Effector memory CD4-positive, alpha-beta T cell (primary cell): ENCODE measurements around the gene POLD1.

Source experiments
- DNase-seq, 3 donors: peaks; one replicate each; pipeline ENCODE4 v3.0.0-alpha.2; 2020
- H3K27ac ChIP-seq: 2 replicates; pipeline ENCODE4 v1.7.0; 2013; ENCODE audit warnings: mild to moderate bottlenecking, low read length, moderate library complexity; ENCODE audit not compliant: insufficient read depth, poor library complexity, severe bottlenecking
- H3K27me3 ChIP-seq: replicated peaks from 2 replicates; pipeline ENCODE4 v1.7.0; 2013; ENCODE audit warnings: mild to moderate bottlenecking, low read length; ENCODE audit not compliant: insufficient read depth, control insufficient read depth, poor library complexity, severe bottlenecking
- H3K36me3 ChIP-seq: 2 replicates; pipeline ENCODE4 v1.7.0; 2013; ENCODE audit warnings: mild to moderate bottlenecking, low read length, moderate library complexity; ENCODE audit not compliant: control insufficient read depth, insufficient read depth
- H3K4me1 ChIP-seq: 2 replicates; pipeline ENCODE4 v1.7.0; 2013; ENCODE audit warnings: low read length, mild to moderate bottlenecking; ENCODE audit not compliant: control insufficient read depth, insufficient read depth, poor library complexity, severe bottlenecking
- H3K4me3 ChIP-seq: 2 replicates; pipeline ENCODE4 v1.7.0; 2013; ENCODE audit warnings: low read length, low read depth, mild to moderate bottlenecking; ENCODE audit not compliant: insufficient read depth, poor library complexity, severe bottlenecking
- H3K9me3 ChIP-seq: 2 replicates; pipeline ENCODE4 v1.7.0; 2013; ENCODE audit warnings: mild to moderate bottlenecking, low read length, moderate library complexity; ENCODE audit not compliant: control insufficient read depth

Gene POLD1

GRCh38 chr19:50417111-50418081, 33.2 kb downstream of the POLD1 start:
- Histone ChIP-seq H3K4me1 (no peaks in the 10 kb centered on the region), H3K9me3 (no peaks in the 10 kb centered on the region), H3K27ac (no peak overlapping the region), H3K27me3 (peaks cover 8% of the 10 kb centered on the region), H3K36me3 (no peaks in the 10 kb centered on the region), H3K4me3 (no peak overlapping the region)
- DNase-seq = no peak

GRCh38 chr19:50418176-50419021, 34.3 kb downstream of the POLD1 start, which contains the start of gene SPIB:
TSS of gene SPIB (plus strand) at chr19:50418938. CDS start at chr19:50418963, 25 bp downstream.
- Histone ChIP-seq H3K4me1 (no peaks in the 10 kb centered on the region), H3K4me3 (no peak within 1 kb of the TSS)

GRCh38 chr19:50419022-50419579, 35.0 kb downstream of the POLD1 start:
- Histone ChIP-seq H3K4me3 (no peak overlapping the region), H3K27ac (no peak overlapping the region), H3K27me3 (peaks cover 8% of the 10 kb centered on the region), H3K36me3 (no peaks in the 10 kb centered on the region), H3K9me3 (no peaks in the 10 kb centered on the region), H3K4me1 (no peaks in the 10 kb centered on the region)
- no peak for DNase-seq

More at GRCh38 chr19:50418176-50419021, 34.3 kb downstream of the POLD1 start, which contains the start of gene SPIB:
- H3K27me3 ChIP-seq = peaks cover 8% of the 10 kb centered on the region
- H3K36me3 ChIP-seq = no peaks in the 10 kb centered on the region
- H3K27ac ChIP-seq = no peak within 1 kb of the TSS
- no peaks in the 10 kb centered on the region for H3K9me3 ChIP-seq
- DNase-seq = no peak

- no peak overlapping the region for H3K27ac ChIP-seq
Measured at GRCh38 chr19:50419580-50420035, 35.5 kb downstream of the POLD1 start.

GRCh38 chr19:50420127-50420526, 36.0 kb downstream of the POLD1 start:
- Histone ChIP-seq H3K27me3 (peaks cover 8% of the 10 kb centered on the region), H3K4me3 (no peak overlapping the region), H3K4me1 (no peaks in the 10 kb centered on the region), H3K27ac (no peak overlapping the region), H3K36me3 (no peaks in the 10 kb centered on the region), H3K9me3 (no peaks in the 10 kb centered on the region)
- DNase-seq = no peak

More at GRCh38 chr19:50419580-50420035, 35.5 kb downstream of the POLD1 start:
- H3K9me3 ChIP-seq = no peaks in the 10 kb centered on the region
- H3K4me1 ChIP-seq = no peaks in the 10 kb centered on the region
- peaks cover 8% of the 10 kb centered on the region for H3K27me3 ChIP-seq
- no peak for DNase-seq
- no peak overlapping the region for H3K4me3 ChIP-seq
- no peaks in the 10 kb centered on the region for H3K36me3 ChIP-seq

GRCh38 chr19:50420808-50421207, 36.7 kb downstream of the POLD1 start:
- H3K4me1 ChIP-seq = no peaks in the 10 kb centered on the region
- no peak for DNase-seq

GRCh38 chr19:50422397-50423278, 38.5 kb downstream of the POLD1 start:
- Histone ChIP-seq H3K4me1 (no peaks in the 10 kb centered on the region), H3K9me3 (no peaks in the 10 kb centered on the region), H3K36me3 (no peaks in the 10 kb centered on the region), H3K27me3 (peaks cover 8% of the 10 kb centered on the region), H3K4me3 (no peak overlapping the region), H3K27ac (no peak overlapping the region)
- no peak for DNase-seq

More at GRCh38 chr19:50420808-50421207, 36.7 kb downstream of the POLD1 start:
- H3K27ac ChIP-seq = no peak overlapping the region
- H3K4me3 ChIP-seq = no peak overlapping the region
- H3K27me3 ChIP-seq = peaks cover 8% of the 10 kb centered on the region
- H3K9me3 ChIP-seq = no peaks in the 10 kb centered on the region
- H3K36me3 ChIP-seq = no peaks in the 10 kb centered on the region

- peaks cover 7% of the 10 kb centered on the region for H3K27me3 ChIP-seq
- H3K4me3 ChIP-seq = no peak overlapping the region
- no peak for DNase-seq
- H3K9me3 ChIP-seq = no peaks in the 10 kb centered on the region
- H3K4me1 ChIP-seq = no peaks in the 10 kb centered on the region
- H3K27ac ChIP-seq = no peak overlapping the region
- no peaks in the 10 kb centered on the region for H3K36me3 ChIP-seq
Measured at GRCh38 chr19:50423279-50424113, 39.3 kb downstream of the POLD1 start.
